GM12878 (cell line): ENCODE data around the gene TNFRSF8. TPM values are rescaled to one million over a fixed set of nuclear protein-coding genes. Genes with fewer than 3 reads are reported as not detected.
A peak's percentile ranks its signal among the peaks of the same experiment; 100 is the strongest.

ENCODE experiments used
- BCLAF1 ChIP-seq: fragments of 450-650 bp; IDR thresholded peaks from 2 replicates; pipeline ENCODE4 v1.6.1; 2017; ENCODE audit warnings: antibody characterized with exemption, mild to moderate bottlenecking, moderate library complexity
- CTCF ChIP-seq, 3 experiments: IDR thresholded peaks in 2 of 3; conservative IDR thresholded peaks in 1 of 3; 2 replicates each; pipeline ENCODE4 v1.5.1; 2011; ENCODE audit warnings: low read depth in 3 of 3, low read length in 3 of 3, mild to moderate bottlenecking in 3 of 3, control low read depth in 2 of 3, moderate library complexity in 2 of 3, inconsistent platforms in 1 of 3, mixed read lengths in 1 of 3; ENCODE audit not compliant: control insufficient read depth in 2 of 3, insufficient read depth in 1 of 3; ENCODE audit errors: extremely low read depth in 1 of 3
- E2F8 ChIP-seq: fragments of 450-650 bp; IDR thresholded peaks from 2 replicates; pipeline ENCODE4 v1.6.1; 2018; ENCODE audit warnings: mild to moderate bottlenecking, low read depth, moderate library complexity; ENCODE audit not compliant: partially characterized antibody
- EED ChIP-seq: sonication (generic); IDR thresholded peaks from 2 replicates; pipeline ENCODE4 v1.6.1; 2016; ENCODE audit warnings: antibody characterized with exemption, low read depth
- IKZF1 ChIP-seq: fragments of 450-650 bp; conservative IDR thresholded peaks from 2 replicates; pipeline ENCODE4 v1.6.1; 2017; ENCODE audit warnings: antibody characterized with exemption, mild to moderate bottlenecking
- IRF5 ChIP-seq: fragments of 450-650 bp; IDR thresholded peaks from 2 replicates; pipeline ENCODE4 v1.6.1; 2017; ENCODE audit warnings: borderline replicate concordance
- LARP7 ChIP-seq: fragments of 450-650 bp; IDR thresholded peaks from 2 replicates; pipeline ENCODE4 v1.6.1; 2017; ENCODE audit warnings: mild to moderate bottlenecking
- MAX ChIP-seq: IDR thresholded peaks from 2 replicates; pipeline ENCODE4 v1.6.1; 2012; ENCODE audit warnings: low read depth, low read length, improper control_type of control experiment
- MTA3 ChIP-seq: IDR thresholded peaks from 2 replicates; pipeline ENCODE4 v1.6.1; 2012; ENCODE audit warnings: low read length, inconsistent platforms, borderline replicate concordance
- NBN ChIP-seq: fragments of 450-650 bp; IDR thresholded peaks from 2 replicates; pipeline ENCODE4 v1.6.1; 2016
- PAX8 ChIP-seq: fragments of 450-650 bp; IDR thresholded peaks from 2 replicates; pipeline ENCODE4 v1.6.1; 2017; ENCODE audit warnings: mild to moderate bottlenecking, moderate library complexity
- PKNOX1 ChIP-seq: fragments of 450-650 bp; IDR thresholded peaks from 2 replicates; pipeline ENCODE4 v1.6.1; 2016; ENCODE audit warnings: mild to moderate bottlenecking
- RAD21 ChIP-seq: IDR thresholded peaks from 2 replicates; pipeline ENCODE4 v1.6.1; 2011; ENCODE audit warnings: mild to moderate bottlenecking, low read depth, low read length, moderate library complexity; ENCODE audit not compliant: insufficient read depth
- RAD51 ChIP-seq: fragments of 450-650 bp; IDR thresholded peaks from 2 replicates; pipeline ENCODE4 v1.6.1; 2016; ENCODE audit warnings: moderate library complexity, mild to moderate bottlenecking, inconsistent platforms
- RCOR1 ChIP-seq: conservative IDR thresholded peaks from 2 replicates; pipeline ENCODE4 v1.6.1; 2012; ENCODE audit warnings: low read depth, low read length, improper control_type of control experiment
- SIN3A ChIP-seq: IDR thresholded peaks from 2 replicates; pipeline ENCODE4 v1.6.1; 2012; ENCODE audit warnings: low read depth, low read length, improper control_type of control experiment
- SIX5 ChIP-seq: IDR thresholded peaks from 2 replicates; pipeline ENCODE4 v1.6.1; 2011; ENCODE audit warnings: mild to moderate bottlenecking, low read depth, low read length, moderate library complexity; ENCODE audit not compliant: severe bottlenecking
- polyA plus RNA-seq, 11 experiments: library from polyadenylated mRNA; depleted of rRNA in 4 of 11; unstranded in 6 of 11; stranded (reverse) in 5 of 11; fragments of >200 nt; fragmentation: Nextera tagmentation in 4 of 11; fragmentation: Illumina TruSeq in 1 of 11; extraction: Ambion mirVana in 4 of 11; extraction: Trizol in 1 of 11; gene quantifications; 1 replicate in 1 of 11; 2 replicates in 10 of 11; pipeline versions ENCODE4 v1.2.1 to v1.2.3, GENCODE V29; 2011 to 2016; ENCODE audit warnings: inconsistent platforms in 2 of 11, missing spikeins in 2 of 11, low read depth in 1 of 11
- total RNA-seq, 4 experiments: library from RNA; depleted of rRNA in 3 of 4; stranded (reverse); fragments of >200 nt in 3 of 4; fragmentation: Illumina TruSeq in 1 of 4; extraction: Trizol in 1 of 4; gene quantifications; 2 replicates each; pipeline versions ENCODE4 v1.2.1 to v1.2.3, GENCODE V29; 2013 to 2021

The TNFRSF8 gene
- total and polyA plus RNA-seq, 10 of the 15 experiments (the other 5 are each of a cell fraction or from before 2014, with no cell fraction given), result 9.8 to 114 (median 58.8) TPM

GRCh38 chr1:12078938-12079861 lies 16.1 kb downstream of the TNFRSF8 start (continued):
- TF ChIP-seq E2F8 (peak; percentile 3), SIX5 (no peak), BCLAF1 (no peak), IKZF1 (peak; percentile 100), CTCF (IDR thresholded peaks at IDR 0.05 in 2 of 3, conservative IDR thresholded peaks at IDR 0.05 in 1 of 3; ENCODE audit: control insufficient read depth in 2 of 3, extremely low read depth in 1 of 3, insufficient read depth in 1 of 3, low read depth in 3 of 3, low read length in 3 of 3) (peak; percentile 68 to 74 (median 71)), SIN3A (no peak), RCOR1 (no peak), PAX8 (no peak), MAX (peak; percentile 31; the same call in 1 of the 2 replicates), PKNOX1 (peak; percentile 16; the same call in 1 of the 2 replicates), NBN (0 out of 2 replicates have a peak, but pooled peaks have one; percentile 66), MTA3 (no peak), LARP7 (peak; percentile 63; the same call in 1 of the 2 replicates), RAD51 (0 out of 2 replicates have a peak, but pooled peaks have one; percentile 8), RAD21 (peak; percentile 72), IRF5 (no peak), EED (peak; percentile 99)
